Measurements from ENCODE around the gene TRPM2. TPM values are rescaled to one million over a fixed set of nuclear protein-coding genes. Genes with fewer than 3 reads are reported as not detected.
A peak's percentile ranks its signal among the peaks of the same experiment; 100 is the strongest.

The TRPM2 gene
- total RNA-seq, 3 donors from 2014 or later (not counting 1 experiment from before 2014, with no cell fraction given), result 21.7 to 70.5 (median 25.2) TPM

DNA sequence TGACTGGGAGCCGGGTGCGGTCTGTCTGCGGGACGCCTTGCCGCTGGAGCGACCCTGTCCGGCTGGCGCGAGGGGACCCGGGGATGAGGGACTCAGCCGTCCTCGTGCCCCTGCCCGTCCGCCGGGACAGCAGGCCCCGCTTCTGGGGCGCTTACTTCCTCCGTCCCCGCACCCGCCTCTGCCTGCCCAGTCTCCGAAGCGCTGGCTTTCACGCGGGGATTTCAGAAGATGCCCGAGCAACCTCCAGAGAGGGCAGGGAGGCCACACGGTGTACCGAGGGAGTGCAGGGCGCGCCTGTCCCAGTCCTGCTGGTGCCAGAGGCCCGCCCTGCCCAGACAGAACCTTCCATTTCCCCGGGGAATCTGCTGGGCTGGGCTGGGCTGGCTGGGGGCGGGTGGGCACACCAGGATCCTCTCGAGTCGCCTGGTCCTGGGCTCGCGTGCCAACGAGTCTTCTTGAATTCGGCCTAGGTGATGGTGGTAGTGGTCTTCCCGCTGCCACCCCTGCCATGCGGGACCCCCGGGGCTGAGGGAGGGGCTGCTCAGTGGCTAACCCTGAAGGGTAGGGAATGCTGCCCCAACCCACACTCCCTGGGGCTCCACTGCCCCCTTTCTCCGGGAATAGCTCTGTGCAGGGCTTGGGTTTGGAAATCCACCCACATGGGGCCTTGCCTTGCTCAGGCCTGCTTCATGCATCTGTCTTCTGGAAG, 2.5 kb upstream of the TRPM2 start:
- H3K9me3 Mint-ChIP-seq, result no peaks in the 10 kb centered on the region
- peak overlapping the region; percentile 47 for H3K4me3 Mint-ChIP-seq
- no peak for ATAC-seq
- Histone ChIP-seq H3K9me3 (ENCODE audit: control insufficient read depth, insufficient read depth, low read length) (no peaks in the 10 kb centered on the region), H3K27me3 (ENCODE audit: control insufficient read depth, insufficient read depth, low read length) (peaks cover 16% of the 10 kb centered on the region), H3K4me3 (ENCODE audit: low read length) (no peak overlapping the region), H3K4me1 (ENCODE audit: control insufficient read depth, insufficient read depth, low read length) (peaks cover 58% of the 10 kb centered on the region), H3K36me3 (ENCODE audit: control insufficient read depth, insufficient read depth, low read length) (peaks cover 2% of the 10 kb centered on the region), H3K27ac (ENCODE audit: low read length) (no peak overlapping the region)
- intact Hi-C loops (cut with micrococcal nuclease), result no loop called here
- no peaks in the 10 kb centered on the region for H3K36me3 Mint-ChIP-seq
- WGBS (ENCODE audit: insufficient coverage), result 53% methylated on average over 42 of the region's 42 CpGs
- peaks cover 0 to 15% of the 10 kb centered on the region in 2 donors for H3K27me3 Mint-ChIP-seq (ENCODE audit: low read depth in 2 of 2)
- peaks cover 39 to 51% of the 10 kb centered on the region in 2 donors for H3K4me1 Mint-ChIP-seq
- DNase-seq, result no peak
- no peak overlapping the region for H3K27ac Mint-ChIP-seq
- TF ChIP-seq, protein P1, sequence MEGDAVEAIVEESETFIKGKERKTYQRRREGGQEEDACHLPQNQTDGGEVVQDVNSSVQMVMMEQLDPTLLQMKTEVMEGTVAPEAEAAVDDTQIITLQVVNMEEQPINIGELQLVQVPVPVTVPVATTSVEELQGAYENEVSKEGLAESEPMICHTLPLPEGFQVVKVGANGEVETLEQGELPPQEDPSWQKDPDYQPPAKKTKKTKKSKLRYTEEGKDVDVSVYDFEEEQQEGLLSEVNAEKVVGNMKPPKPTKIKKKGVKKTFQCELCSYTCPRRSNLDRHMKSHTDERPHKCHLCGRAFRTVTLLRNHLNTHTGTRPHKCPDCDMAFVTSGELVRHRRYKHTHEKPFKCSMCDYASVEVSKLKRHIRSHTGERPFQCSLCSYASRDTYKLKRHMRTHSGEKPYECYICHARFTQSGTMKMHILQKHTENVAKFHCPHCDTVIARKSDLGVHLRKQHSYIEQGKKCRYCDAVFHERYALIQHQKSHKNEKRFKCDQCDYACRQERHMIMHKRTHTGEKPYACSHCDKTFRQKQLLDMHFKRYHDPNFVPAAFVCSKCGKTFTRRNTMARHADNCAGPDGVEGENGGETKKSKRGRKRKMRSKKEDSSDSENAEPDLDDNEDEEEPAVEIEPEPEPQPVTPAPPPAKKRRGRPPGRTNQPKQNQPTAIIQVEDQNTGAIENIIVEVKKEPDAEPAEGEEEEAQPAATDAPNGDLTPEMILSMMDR (IDR thresholded peaks at IDR 0.05), result no peak

DNA sequence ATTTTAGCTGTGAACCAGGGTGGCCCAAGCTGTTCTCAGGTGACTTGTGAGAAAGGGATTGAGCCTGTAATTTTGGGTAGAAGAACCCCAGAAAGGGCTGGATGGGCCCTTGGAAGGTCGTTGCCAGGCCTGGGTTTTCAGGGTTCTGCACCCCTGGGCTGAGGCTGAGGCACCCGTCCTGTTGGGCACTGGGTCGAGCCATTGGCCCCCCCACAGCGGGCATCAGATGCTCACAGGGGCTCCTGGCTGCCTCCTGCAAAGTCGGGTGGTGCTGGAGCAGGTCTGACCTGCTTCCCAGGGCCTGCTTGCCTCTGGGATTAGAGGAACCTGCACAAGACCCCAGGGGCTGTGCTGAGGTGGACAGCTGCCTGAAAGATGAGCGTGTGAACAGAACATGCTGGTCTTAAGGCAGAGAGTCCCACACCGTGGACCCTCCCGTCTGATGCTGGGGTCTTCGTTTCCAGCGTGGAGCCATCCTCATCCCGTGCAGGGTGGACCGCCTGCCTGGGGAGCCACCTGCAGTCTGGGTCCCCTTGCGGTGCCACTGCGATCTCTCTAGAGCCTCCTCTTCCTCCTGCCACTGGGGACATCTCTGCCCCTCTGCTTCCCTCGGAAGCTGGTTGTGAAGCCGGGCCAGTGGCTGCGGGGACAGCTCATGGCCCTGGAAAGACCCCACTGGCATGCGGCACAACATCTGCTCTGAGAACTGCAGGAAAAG, 1.7 kb upstream of the TRPM2 start:
- Histone ChIP-seq H3K4me1 (ENCODE audit: control insufficient read depth, insufficient read depth, low read length) (peaks cover 58% of the 10 kb centered on the region), H3K4me3 (ENCODE audit: low read length) (no peak overlapping the region), H3K27me3 (ENCODE audit: control insufficient read depth, insufficient read depth, low read length) (peaks cover 16% of the 10 kb centered on the region), H3K36me3 (ENCODE audit: control insufficient read depth, insufficient read depth, low read length) (peaks cover 4% of the 10 kb centered on the region), H3K27ac (ENCODE audit: low read length) (no peak overlapping the region), H3K9me3 (ENCODE audit: control insufficient read depth, insufficient read depth, low read length) (no peaks in the 10 kb centered on the region)
- peak overlapping the region; percentile 47 for H3K4me3 Mint-ChIP-seq
- H3K27ac Mint-ChIP-seq, result peak overlapping the region in 1 of 2 donors; percentile 89
- DNase-seq (no peak), ATAC-seq (no peak)
- no peaks in the 10 kb centered on the region for H3K9me3 Mint-ChIP-seq
- TF ChIP-seq, protein P1 (IDR thresholded peaks at IDR 0.05), result no peak
- peaks cover 46 to 56% of the 10 kb centered on the region in 2 donors for H3K4me1 Mint-ChIP-seq
- H3K36me3 Mint-ChIP-seq, result no peaks in the 10 kb centered on the region
- 94% methylated on average over 18 of the region's 18 CpGs for WGBS (ENCODE audit: insufficient coverage)
- peaks cover 0 to 15% of the 10 kb centered on the region in 2 donors for H3K27me3 Mint-ChIP-seq (ENCODE audit: low read depth in 2 of 2)
- intact Hi-C loops (cut with micrococcal nuclease), result no loop called here

DNA sequence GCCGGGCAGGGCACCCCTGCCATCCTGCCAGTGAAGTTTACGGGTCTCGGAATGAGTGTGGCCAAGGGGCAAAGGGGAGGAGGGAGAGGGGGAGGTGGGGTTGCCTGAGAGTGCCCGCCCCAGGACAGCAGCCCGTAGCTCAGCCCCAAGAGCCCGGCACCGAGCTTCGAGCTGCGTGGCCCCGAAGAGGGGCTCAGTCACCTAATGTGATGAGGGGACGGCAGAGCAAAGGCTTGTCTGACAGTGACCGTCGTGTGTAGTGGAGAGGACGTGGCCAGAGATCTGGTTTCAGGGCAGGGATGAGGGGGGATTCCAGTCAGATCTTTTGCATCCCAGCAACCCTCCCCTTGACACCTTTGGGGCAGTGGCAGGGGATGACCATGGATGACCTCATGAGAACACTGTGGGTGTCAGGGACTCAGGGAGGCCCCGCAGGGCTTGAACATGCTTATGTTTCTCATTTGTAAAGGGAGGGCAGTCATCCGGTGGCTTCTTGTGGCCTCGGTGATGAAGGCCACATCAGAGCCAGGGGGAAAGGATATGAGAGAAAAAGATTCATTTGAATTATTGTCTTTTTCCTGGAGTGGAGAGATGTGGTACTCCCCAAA, 1.1 kb upstream of the TRPM2 start:
- ATAC-seq, result peak in 2 of 3 donors; percentile 53 to 58
- Mint-ChIP-seq H3K36me3 (no peaks in the 10 kb centered on the region), H3K27me3 (ENCODE audit: low read depth in 2 of 2) (peaks cover 0 to 15% of the 10 kb centered on the region in 2 donors), H3K27ac (peak overlapping the region; percentile 73 to 89), H3K4me1 (peaks cover 52 to 56% of the 10 kb centered on the region in 2 donors), H3K9me3 (no peaks in the 10 kb centered on the region), H3K4me3 (peak overlapping the region; percentile 95)
- Histone ChIP-seq H3K27ac (ENCODE audit: low read length) (peak overlapping the region; percentile 6), H3K4me3 (ENCODE audit: low read length) (no peak overlapping the region), H3K36me3 (ENCODE audit: control insufficient read depth, insufficient read depth, low read length) (peaks cover 9% of the 10 kb centered on the region), H3K9me3 (ENCODE audit: control insufficient read depth, insufficient read depth, low read length) (no peaks in the 10 kb centered on the region), H3K27me3 (ENCODE audit: control insufficient read depth, insufficient read depth, low read length) (peaks cover 16% of the 10 kb centered on the region), H3K4me1 (ENCODE audit: control insufficient read depth, insufficient read depth, low read length) (peaks cover 58% of the 10 kb centered on the region)
- DNase-seq, result no peak
- TF ChIP-seq, protein P1 (IDR thresholded peaks at IDR 0.05), result no peak
- 72% methylated on average over 17 of the region's 17 CpGs for WGBS (ENCODE audit: insufficient coverage)
- intact Hi-C loops (cut with micrococcal nuclease), result no loop called here
